GM21528 (cell line): ENCODE results near the gene TOX3.

ENCODE experiments used
- ATAC-seq: cut with Tn5 transposase; IDR thresholded peaks from one replicate; pipeline ENCODE4 v1.9.1; 2021; ENCODE audit warnings: mild to moderate bottlenecking, moderate library complexity; ENCODE audit not compliant: unreplicated experiment, low FRiP score

TOX3 gene

DNA sequence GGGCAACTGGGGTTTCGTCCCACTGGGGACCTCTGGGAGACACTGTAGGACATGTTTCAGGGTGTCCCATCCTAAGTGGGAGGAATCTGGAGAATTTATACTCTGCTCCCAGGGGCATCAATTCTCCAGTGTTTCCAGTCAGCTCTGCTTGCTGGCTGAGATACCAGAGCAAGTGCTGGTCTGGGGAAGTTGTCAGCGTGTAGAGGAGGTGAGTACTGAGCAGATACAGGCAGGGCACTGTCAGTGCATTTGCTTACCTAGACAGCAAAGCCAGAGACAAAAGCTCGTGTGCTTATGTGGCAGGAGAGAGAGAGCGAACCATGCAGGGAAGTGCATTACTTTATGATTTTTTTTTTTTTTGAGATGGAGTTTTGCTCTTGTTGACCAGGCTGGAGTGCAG is 20.2 kb upstream of the TOX3 start:
- no peak for ATAC-seq

DNA sequence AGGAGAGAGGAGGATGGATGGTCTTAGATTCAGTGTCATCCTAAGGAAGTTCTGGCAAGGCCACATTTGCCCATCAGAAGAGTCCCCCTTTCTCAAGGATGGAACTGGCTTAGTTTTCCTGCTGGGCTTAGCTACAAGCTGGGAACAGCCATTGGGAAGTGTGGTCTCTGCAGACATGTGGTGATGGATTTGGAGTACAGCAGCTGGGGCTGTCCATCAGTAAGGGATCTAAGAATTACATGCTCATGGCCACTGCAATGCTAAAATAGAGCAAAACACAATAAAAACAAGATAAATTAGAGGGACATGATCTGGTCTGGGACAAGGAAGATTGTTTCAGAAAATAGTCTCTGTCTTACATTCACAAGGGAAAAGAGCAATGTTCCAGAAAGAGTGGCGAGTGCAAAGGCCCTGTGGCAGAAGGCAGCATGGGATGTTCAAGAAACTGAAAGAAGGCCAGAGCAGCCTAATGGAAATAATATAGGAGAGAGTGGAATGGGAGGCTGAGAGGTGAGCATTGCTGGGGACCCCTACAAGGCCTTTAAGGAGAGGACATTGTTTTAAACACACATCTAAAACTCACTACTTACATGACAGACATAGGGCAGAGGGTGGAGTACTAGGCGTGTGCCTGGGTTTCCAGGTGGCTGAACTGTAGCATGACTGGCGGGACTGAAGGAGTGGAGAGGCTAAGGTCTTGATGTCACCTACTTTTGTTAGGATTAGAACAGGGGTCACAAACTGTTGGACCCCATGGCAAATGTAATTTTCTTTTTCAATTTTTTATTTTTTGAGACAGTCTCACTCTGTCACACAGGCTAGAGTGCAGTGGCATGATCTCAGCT is 17.0 kb upstream of the TOX3 start:
- no peak for ATAC-seq

DNA sequence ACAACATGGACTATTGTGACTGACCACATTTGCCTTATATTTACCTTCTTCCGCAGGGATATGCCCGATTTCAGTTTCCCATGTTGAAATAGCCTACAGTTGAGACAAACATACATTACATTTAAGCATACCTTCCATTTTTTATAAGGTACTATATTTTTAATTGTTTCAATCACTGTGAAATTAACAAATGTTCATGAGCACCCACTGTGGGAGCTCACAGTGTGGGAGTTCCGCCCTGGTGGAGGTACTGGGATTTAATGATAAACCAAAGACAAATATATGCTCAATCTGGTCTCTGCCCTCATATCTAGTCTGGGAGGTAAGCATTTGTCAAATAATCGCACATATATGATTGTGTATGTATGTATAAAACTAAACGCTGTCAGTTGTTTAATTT is 15.8 kb upstream of the TOX3 start:
- ATAC-seq: no peak

DNA sequence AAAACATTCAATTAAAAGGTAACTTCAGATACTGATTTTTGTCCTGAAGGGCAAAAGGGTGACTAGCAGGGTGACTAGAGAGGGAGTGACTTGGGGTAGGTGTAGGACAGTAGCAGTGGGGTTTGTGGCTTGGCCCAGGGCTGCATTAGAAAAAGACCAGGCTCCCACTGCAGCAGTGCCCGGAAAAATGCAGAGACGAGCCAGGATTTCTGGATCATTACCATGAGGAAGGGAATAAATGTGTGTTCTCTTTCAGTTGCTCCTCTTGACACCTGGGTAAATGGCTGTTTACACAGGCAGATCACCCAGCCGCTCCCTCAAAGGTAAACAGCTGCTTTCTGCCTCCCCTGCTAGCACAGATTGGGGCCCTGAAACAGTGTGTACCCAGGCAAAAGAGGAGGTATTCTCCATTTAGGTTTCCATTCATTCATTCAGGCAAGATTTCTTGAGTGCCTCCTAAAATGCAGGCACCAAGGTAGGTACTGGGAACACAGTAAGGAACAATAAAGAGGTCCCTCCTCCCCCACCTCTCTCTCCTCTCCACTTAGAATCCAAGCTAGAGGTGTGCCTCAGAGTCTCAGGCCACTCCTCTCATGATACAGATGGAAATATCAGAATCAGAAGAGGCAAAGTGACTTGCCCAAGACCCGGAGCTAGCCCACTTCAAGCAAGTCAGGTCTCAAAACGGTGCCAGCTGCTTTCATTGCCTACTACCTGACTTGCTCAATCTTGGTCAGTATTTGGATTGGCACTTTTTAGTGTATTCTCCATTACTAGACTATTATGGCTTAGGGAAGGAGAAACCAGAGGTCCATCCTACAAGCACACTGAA is 15.2 kb upstream of the TOX3 start:
- no peak for ATAC-seq

DNA sequence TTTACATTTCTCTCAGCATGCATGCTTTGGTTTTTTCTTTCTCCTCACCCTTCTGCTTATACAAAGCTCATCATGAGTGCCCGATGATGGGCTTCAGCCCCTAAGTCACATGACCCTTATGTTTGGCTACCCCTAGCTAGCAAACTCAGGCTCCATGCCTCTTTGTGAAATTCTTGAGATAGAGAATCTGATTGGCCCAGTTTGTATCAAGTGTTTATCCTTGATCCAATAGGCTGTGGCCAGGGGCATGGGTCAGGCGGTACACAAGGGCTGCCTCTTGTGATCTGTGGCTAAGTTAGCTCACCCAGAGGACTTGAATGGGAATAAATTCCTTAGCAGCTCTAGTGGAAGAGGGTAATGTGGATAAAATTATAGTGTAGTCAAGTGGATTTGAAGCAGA is 11.5 kb upstream of the TOX3 start:
- ATAC-seq: no peak

DNA sequence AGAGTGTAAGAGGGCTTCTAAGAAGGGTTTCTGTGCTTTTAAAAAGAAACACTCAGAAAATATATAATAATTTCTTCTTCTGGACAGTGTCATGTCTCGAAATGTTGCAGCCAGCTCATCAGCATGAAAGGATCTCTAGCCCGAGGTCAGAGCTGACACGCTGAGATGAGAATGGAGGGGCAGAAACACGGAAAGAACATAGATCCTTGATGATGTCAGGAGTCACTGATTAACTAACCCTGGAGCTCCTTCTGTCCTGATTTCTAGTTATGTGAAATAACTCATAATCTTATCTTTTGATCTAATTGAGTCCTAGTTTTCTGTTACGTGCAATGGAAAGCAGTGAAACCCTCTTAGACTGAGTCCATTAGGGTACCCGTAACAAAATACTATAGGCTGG is 10.3 kb upstream of the TOX3 start:
- no peak for ATAC-seq

DNA sequence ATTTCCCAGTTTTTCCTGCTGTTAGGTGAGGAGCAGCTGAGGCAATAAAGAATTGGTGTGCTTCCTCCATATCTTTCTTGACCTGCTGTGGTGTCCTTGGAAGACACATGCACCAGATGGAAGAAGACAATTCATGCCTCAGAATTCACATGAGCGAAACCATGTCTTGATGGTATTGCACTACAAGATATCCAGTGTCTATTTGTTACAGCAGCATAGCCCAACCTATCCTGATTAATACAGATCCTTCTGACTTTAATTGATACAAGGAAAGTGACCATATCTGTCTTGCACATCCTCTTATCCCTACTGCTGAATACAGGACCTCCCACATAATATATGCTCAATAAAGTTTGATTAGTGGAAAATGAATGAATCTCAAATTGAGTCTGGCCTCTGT is 9.1 kb upstream of the TOX3 start:
- no peak for ATAC-seq

DNA sequence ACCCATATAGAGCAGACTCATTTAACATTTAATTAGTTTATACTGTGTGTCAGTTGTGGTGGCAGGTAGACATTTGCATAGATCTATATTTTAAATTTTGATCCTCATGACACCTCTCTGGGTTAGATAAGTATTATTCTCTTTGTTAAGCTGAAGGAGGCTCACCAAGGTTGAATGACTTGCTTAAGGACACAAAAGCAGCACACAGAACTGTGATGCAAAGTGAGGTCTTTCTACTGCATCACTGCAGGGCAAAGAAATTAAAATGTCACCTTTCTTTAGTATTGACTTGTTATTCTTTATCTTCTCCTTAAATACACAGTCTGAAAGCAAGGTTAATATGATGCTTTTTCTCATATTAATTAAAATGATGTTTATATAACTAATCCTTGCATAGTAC is 8.6 kb upstream of the TOX3 start:
- ATAC-seq: no peak

DNA sequence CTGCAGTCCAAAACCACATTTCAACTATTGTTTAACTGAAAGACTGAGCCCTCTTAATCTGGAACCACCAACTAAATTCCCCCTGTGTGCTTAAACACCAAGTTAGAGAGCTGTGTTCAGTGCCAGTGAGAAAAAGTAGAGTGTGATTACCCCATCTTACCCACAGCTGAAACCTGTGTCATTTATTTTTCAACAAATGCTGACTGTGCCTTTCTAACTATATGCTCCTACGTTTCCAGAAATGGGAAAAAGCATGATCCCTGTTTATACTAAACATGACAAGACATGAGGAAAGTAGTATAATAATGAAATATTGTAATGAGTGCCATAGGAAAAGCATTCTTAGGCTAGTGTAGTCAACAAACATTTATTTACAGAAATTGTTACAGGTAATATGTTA is 7.4 kb upstream of the TOX3 start:
- no peak for ATAC-seq

DNA sequence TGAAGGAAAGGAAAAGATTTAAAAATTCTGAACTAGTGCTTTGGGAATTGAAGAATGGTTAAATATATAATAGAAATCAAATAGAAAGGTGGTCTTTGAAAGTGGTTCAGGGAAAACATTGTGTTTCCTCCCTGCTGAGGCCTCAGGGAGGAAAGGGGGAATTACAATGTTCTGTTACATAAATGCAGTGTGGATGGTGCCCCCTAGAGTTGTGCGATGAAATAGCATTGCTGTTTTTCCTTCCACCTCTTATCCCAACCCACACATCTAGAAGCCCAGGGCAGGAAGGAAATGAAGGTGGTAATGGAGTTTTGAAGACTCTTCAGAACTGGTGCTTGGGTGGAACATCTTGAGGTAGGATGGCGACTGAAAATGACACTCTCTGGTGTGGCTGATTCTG is 6.4 kb upstream of the TOX3 start:
- ATAC-seq: no peak

DNA sequence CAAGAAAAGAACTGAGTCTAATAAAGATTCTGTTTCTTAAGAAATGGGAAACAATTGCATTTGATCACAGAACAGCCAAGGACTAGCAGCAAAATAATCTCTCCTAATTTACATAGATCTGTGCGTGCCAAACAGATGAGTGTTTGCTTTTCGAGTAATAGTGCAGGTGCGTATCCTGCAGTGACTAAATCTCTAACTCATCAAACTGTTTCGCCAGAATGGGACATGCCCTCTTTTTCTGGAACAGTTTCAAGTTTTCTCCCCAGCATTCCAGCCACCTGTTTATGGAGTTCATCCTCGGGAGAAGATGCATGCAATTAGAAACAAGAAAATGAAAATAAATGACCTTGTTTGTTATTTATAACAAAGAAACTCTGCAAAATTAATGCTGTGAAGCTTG is 5.7 kb upstream of the TOX3 start:
- no peak for ATAC-seq

DNA sequence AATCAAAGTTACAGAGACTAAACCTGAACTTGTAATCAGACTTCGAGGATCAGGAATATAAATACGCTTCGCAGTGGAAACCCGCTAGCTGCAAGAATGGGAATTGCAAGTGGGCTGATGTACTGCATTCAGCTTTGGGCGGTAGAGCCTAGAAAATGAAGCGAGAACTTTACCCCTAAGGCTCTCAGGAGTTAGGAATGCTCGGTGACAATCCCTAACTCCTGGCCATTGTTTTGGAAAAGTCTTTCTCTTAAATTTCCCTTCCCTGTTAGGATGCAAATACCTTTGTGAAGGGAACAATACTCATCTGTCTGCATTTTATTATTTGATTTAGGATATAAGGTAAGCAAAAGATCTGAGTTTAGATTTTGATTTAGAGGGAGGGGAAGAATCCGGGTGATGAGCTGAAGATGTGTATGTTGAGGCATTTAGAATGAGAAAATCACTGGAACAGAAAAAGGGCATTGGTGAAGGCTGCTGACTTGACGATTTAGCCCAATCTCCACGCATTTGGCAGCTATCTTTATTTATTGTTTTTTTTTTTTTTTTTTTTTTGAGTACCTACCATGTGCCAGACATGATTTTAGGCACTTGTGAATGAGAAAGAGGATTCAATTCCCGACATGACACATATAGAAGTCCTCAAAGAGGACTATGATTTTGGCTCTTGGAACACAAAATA is 2.2 kb upstream of the TOX3 start:
- ATAC-seq: no peak

DNA sequence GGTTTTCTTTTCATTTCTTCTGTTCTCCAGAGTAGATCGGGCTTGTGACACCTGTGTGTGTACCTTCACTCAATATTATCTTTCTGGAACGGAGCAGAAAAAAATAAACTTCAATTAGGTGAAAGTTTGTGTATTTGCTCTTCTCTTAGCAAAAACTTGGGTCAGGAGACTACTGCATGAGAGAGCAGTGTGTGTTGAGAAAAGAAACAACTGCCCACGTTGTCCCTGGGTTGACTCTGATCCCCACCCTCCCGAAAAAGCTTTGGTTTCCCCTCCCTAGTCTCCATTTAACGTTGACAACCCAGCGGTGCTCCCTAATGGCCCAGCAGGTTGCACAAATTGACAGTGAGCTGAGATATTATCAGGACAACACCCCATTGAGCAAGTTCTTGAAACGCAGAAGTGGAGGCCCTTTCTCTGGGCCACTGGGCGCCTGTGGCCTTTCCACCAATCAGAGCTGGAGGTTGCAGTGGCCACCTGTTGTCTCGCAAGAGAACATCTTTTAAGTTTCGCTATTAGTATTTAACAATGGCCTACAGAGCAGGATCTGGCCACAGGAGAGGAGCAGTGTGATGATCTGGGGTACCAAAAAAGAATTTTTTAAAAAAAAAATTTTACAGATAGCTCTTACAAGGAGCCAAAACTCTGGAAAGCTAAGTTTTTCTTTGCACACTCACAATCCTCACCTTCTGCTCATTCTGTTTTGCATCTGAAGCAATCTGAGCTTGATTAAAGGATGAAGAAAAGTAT is 1.5 kb upstream of the TOX3 start:
- ATAC-seq: no peak

DNA sequence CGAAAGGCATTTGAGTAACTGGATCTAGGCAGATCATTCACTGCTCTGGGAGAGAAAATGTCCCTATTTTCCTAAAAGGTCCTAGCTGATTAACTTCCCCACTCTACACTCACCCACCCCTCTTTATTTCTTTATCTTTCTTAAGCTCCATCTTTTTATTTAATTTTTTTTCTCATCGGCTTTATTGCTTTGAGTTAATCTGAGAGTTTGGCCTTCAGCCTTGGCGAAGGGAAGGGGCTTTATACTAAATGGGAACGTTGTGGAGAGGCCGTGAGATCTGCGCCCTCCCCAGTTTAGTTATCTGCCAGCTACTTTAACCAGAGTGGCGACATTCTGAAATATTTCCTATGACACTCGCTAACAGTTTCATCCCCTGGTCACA is 882 bp upstream of the TOX3 start:
- ATAC-seq: no peak

DNA sequence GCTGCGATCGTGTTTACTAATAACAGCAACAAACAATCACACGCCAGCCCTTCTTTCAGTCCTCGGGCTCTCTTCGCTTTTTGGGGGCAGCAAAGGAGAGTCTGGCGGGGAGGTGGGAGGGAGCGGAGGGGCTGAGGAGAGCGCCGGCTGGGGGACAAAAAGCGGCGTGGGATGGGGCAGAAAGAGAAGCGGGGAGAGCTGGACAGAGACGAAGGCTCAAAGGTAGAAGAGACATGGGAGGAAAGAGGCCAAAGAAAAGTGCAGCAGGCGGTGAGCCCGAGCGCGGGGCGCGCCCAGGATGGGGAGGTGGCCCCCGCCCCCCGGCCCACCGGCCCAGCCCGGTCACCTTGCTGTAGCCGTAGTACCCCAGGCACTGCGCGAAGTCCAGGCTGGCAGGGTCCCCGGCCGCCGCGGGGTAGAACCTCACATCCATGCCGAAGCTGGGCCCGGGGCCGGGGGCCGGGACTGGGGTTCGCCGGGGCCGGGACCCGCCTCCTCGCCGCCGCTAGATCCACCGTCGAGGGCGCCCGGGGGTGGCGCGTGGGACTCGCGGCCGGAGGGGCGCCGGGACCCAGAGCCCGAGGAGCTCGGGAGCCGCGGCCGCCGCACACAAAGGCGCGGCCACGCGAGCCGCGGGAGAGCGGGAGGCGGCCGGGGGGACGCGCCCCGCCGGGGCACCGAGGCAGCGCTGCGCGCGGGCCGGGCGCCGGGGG is 496 bp downstream of the TOX3 start:
- ATAC-seq: no peak

DNA sequence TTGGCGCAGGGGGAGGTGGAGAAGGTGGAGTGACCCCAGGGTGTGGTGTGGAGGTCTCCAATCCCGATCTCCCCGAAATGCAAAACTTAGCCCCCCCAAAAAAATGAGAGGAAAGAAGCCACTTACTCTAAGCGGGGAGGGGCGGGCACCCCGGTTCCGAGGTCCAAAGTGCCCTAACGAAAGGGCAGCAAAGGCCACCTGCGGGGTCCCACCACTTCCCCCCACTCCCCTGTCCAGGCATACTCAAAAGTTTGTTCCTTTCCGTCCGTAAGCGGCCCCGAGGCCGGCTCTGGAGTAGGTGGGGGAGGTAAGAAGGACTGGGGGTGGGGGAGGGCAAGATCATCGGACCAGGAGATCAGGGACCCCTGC is 1.1 kb downstream of the TOX3 start:
- no peak for ATAC-seq

DNA sequence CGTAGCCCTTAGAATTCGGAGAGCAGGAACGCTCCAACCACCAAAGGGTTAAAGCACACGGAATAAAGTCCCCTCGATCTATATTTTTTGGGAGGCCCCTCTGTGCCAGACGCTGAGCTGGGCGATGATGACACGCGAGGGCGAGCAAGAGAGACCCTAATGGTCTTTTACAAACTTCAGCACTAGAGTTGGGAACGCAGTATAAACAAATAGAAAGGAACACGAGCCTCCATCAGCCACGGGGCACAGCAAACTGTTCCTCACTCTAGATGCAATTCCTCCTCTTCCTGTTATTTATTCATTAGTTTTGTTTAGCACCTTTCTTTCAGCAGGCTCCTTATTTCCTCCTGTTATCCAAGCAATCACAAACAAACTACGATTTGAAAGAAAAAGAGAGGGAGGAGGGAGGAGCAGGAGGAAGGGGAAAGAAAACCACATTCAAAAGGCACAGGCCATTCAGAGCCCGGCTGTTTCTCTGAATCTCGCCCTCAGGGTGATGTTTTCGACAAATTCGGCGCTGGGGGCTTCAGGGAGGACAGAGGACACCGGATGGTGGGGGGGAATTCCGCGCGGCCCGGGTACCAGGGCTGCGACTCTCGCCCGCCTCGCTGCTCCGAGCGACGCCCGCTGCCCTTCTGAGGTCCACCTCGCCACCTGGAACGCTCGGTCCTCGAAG is 1.6 kb downstream of the TOX3 start:
- no peak for ATAC-seq

DNA sequence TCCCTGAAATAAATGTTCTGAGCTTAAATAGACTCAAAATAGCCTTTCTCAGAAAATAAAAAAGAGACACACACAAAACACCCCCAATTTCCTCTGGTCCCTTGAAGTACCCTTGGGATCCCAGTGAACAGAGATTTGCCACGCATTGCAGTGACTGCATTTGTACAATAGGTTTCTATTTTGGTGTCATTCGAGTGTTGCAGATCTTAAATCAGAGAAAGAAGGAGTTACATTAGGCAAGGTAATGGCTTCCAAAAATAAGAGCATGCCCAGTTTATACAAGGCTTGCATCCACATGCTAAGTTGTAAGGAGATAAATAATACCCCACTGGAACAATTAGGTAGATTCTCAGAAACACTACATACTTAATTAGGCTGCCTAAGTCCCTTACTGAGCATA is 2.2 kb downstream of the TOX3 start:
- no peak for ATAC-seq

DNA sequence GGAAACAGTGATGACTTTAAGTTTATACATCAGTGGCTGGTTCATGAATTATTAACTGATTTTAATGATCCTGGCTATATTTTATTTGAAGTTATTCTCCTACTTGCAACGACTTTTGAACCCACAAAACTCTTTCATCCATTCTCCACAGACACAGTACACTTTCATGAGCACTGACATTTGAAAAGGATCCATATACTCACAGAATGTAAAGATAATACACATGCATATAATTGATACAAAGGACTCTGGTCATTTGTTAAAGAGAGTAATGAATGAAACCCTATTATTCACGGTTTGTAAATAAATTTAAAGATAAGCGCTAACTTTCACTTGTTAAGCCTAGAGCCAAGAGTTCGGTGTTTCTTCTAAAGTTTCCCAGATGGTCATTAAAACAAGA is 3.3 kb downstream of the TOX3 start:
- ATAC-seq: no peak

DNA sequence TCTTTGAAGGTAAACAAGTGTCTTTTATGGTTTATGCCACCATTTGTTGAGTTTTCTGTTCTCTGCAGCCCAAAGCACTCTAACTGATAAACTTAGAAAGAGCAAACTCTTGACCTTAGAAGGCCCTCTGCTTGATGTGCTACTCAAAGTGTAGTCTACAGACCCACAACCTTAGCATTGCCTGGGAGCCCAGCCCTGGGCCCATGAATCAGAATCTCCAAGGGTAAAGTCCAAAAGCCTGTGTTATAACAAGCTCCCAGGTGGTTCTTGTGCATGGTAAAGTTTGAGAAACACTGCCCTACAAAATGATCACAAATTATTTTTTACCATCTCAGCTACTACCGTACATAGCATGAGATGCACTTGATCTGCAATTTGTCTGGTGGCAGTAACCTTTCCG is 6.0 kb downstream of the TOX3 start:
- ATAC-seq: no peak
